Hepatocyte (in vitro differentiated cells): ENCODE measurements around the gene UBASH3A.

Source experiments
- CTCF ChIP-seq: fragments of 200-600 bp; sonication (generic); IDR thresholded peaks from 2 replicates; pipeline ENCODE4 v1.5.1; 2016; ENCODE audit warnings: antibody characterized with exemption, mild to moderate bottlenecking; ENCODE audit not compliant: poor library complexity
- EZH2 ChIP-seq: fragments of 200-600 bp; sonication (generic); IDR thresholded peaks from 2 replicates; pipeline ENCODE4 v1.6.1; 2016; ENCODE audit warnings: antibody characterized with exemption, mild to moderate bottlenecking, borderline replicate concordance

GRCh38 chr21:42484966-42485365 is 81.3 kb downstream of the UBASH3A start:
- no peak for TF ChIP-seq CTCF
- no peak for TF ChIP-seq EZH2
